BLaER1 treated with 17β-estradiol and CSF1 and Interleukin-3, amounts not matched to agents 10 nM and 100 nM (cell line): ENCODE results near the gene BDH1.
"Not testable (repeated sequence)": the region's sequence is repeated elsewhere in the genome, so short reads cannot be mapped to it uniquely, and the experiment has no call there.

Experiments
- H3K27ac ChIP-seq, 11 experiments: shearing (Covaris generic); formaldehyde crosslinking; 2 replicates each; pipeline ENCODE4 v1.8.1; 2022
- H3K27me3 ChIP-seq, 11 experiments: shearing (Covaris generic); formaldehyde crosslinking; 2 replicates each; pipeline ENCODE4 v1.8.1; 2022
- H3K36me3 ChIP-seq, 11 experiments: shearing (Covaris generic); formaldehyde crosslinking; 2 replicates each; pipeline ENCODE4 v1.8.1; 2022
- H3K4me1 ChIP-seq, 10 experiments: shearing (Covaris generic); formaldehyde crosslinking; 2 replicates each; pipeline ENCODE4 v1.8.1; 2022
- H3K4me2 ChIP-seq, 11 experiments: shearing (Covaris generic); formaldehyde crosslinking; 2 replicates each; pipeline ENCODE4 v1.8.1; 2022
- H3K4me3 ChIP-seq, 10 experiments: shearing (Covaris generic); formaldehyde crosslinking; 2 replicates each; pipeline ENCODE4 v1.8.1; 2022
- H3K9ac ChIP-seq, 11 experiments: shearing (Covaris generic); formaldehyde crosslinking; 2 replicates each; pipeline ENCODE4 v1.8.1; 2022
- H3K9me3 ChIP-seq, 11 experiments: shearing (Covaris generic); formaldehyde crosslinking; replicated peaks in 1 of 11; 2 replicates each; pipeline ENCODE4 v1.8.1; 2022
- H4K20me1 ChIP-seq, 11 experiments: shearing (Covaris generic); formaldehyde crosslinking; 2 replicates each; pipeline ENCODE4 v1.8.1; 2022
- Cebpa-rat ChIP-seq, 11 experiments: shearing (Covaris generic); IDR thresholded peaks; 2 replicates each; pipeline ENCODE4 v1.8.1; 2022

BDH1 gene

GRCh38 chr3:197597335-197597734 is 41.6 kb upstream of the BDH1 start:
- no peak for TF ChIP-seq Cebpa-rat (IDR thresholded peaks at IDR 0.05)
- no peak overlapping the region for H3K27ac ChIP-seq
- H3K36me3 ChIP-seq, result no peaks in the 10 kb centered on the region
- peaks cover 0 to under 1% (median 0%) of the 10 kb centered on the region in 11 experiments; a peak in 4 of 22 replicates for H3K9me3 ChIP-seq
- H4K20me1 ChIP-seq, result peaks cover 0 to 19% (median 0%) of the 10 kb centered on the region in 11 experiments; a peak in 2 of 22 replicates
- peaks cover 24 to 38% (median 33%) of the 10 kb centered on the region in 10 experiments for H3K4me1 ChIP-seq
- no peak overlapping the region for H3K9ac ChIP-seq
- H3K27me3 ChIP-seq, result no peaks in the 10 kb centered on the region
- H3K4me2 ChIP-seq, result no peak overlapping the region
- no peak overlapping the region for H3K4me3 ChIP-seq

- H3K4me1 ChIP-seq, result peaks cover 25 to 43% (median 39%) of the 10 kb centered on the region in 10 experiments
- H3K4me3 ChIP-seq, result no peak overlapping the region
- no peak for TF ChIP-seq Cebpa-rat (IDR thresholded peaks at IDR 0.05)
These were observed 39.9 kb upstream of the BDH1 start for GRCh38 chr3:197595470-197596185.

GRCh38 chr3:197593046-197593380 is 37.2 kb upstream of the BDH1 start:
- Histone ChIP-seq H3K9me3 (no peaks in the 10 kb centered on the region), H3K27ac (peak overlapping the region in 1 of 11 experiments; percentile 53; a peak in 1 of 22 replicates), H3K36me3 (no peaks in the 10 kb centered on the region), H3K9ac (no peak overlapping the region), H4K20me1 (no peaks in the 10 kb centered on the region), H3K27me3 (no peaks in the 10 kb centered on the region), H3K4me2 (peak overlapping the region; percentile 47 to 81 (median 65); a peak in 21 of 22 replicates), H3K4me1 (peaks cover 10 to 24% (median 18%) of the 10 kb centered on the region in 10 experiments), H3K4me3 (no peak overlapping the region)
- no peak for TF ChIP-seq Cebpa-rat (IDR thresholded peaks at IDR 0.05)

More at GRCh38 chr3:197595470-197596185, 39.9 kb upstream of the BDH1 start:
- Histone ChIP-seq H4K20me1 (peaks cover 0 to 14% (median 0%) of the 10 kb centered on the region in 11 experiments; a peak in 2 of 22 replicates), H3K4me2 (no peak overlapping the region), H3K9me3 (no peaks in the 10 kb centered on the region), H3K27ac (no peak overlapping the region), H3K9ac (no peak overlapping the region), H3K36me3 (no peaks in the 10 kb centered on the region), H3K27me3 (no peaks in the 10 kb centered on the region)

GRCh38 chr3:197592361-197593045 is 36.7 kb upstream of the BDH1 start:
- H3K4me3 ChIP-seq, result no peak overlapping the region
- no peak for TF ChIP-seq Cebpa-rat (IDR thresholded peaks at IDR 0.05)
- no peaks in the 10 kb centered on the region for H3K27me3 ChIP-seq
- no peaks in the 10 kb centered on the region for H3K9me3 ChIP-seq
- H3K4me1 ChIP-seq, result peaks cover 11 to 24% (median 18%) of the 10 kb centered on the region in 10 experiments
- no peaks in the 10 kb centered on the region for H4K20me1 ChIP-seq
- H3K4me2 ChIP-seq, result peak overlapping the region; percentile 47 to 81 (median 65)
- peak overlapping the region in 3 of 11 experiments; percentile 11 to 53 (median 18); a peak in 2 of 22 replicates for H3K27ac ChIP-seq
- no peak overlapping the region for H3K9ac ChIP-seq
- no peaks in the 10 kb centered on the region for H3K36me3 ChIP-seq

GRCh38 chr3:197591816-197592215 is 36.0 kb upstream of the BDH1 start:
- no peaks in the 10 kb centered on the region for H3K9me3 ChIP-seq
- H3K9ac ChIP-seq, result no peak overlapping the region
- no peak overlapping the region for H3K27ac ChIP-seq
- H4K20me1 ChIP-seq, result no peaks in the 10 kb centered on the region
- no peak overlapping the region for H3K4me3 ChIP-seq
- H3K36me3 ChIP-seq, result no peaks in the 10 kb centered on the region
- no peak for TF ChIP-seq Cebpa-rat (IDR thresholded peaks at IDR 0.05)
- peak overlapping the region in 10 of 11 experiments; percentile 50 to 81 (median 67); a peak in 19 of 22 replicates for H3K4me2 ChIP-seq
- peaks cover 17 to 24% (median 18%) of the 10 kb centered on the region in 10 experiments for H3K4me1 ChIP-seq
- H3K27me3 ChIP-seq, result no peaks in the 10 kb centered on the region

- H3K27ac ChIP-seq, result no peak overlapping the region
- TF ChIP-seq Cebpa-rat (IDR thresholded peaks at IDR 0.05), result no peak
- no peaks in the 10 kb centered on the region for H3K36me3 ChIP-seq
- H3K27me3 ChIP-seq, result no peaks in the 10 kb centered on the region
- H3K9me3 ChIP-seq, result no peaks in the 10 kb centered on the region
- no peak overlapping the region for H3K4me3 ChIP-seq
- H3K4me1 ChIP-seq, result peaks cover 17 to 24% (median 19%) of the 10 kb centered on the region in 10 experiments
- H4K20me1 ChIP-seq, result no peaks in the 10 kb centered on the region
- H3K9ac ChIP-seq, result no peak overlapping the region
- no peak overlapping the region for H3K4me2 ChIP-seq
These were observed 34.7 kb upstream of the BDH1 start for GRCh38 chr3:197590313-197590962.

- H3K9ac ChIP-seq, result no peak overlapping the region
- no peak overlapping the region for H3K4me3 ChIP-seq
- no peaks in the 10 kb centered on the region for H3K27me3 ChIP-seq
- H4K20me1 ChIP-seq, result no peaks in the 10 kb centered on the region
- no peaks in the 10 kb centered on the region for H3K9me3 ChIP-seq
- no peak for TF ChIP-seq Cebpa-rat (IDR thresholded peaks at IDR 0.05)
- H3K36me3 ChIP-seq, result no peaks in the 10 kb centered on the region
- no peak overlapping the region for H3K4me2 ChIP-seq
- H3K4me1 ChIP-seq, result peaks cover 17 to 24% (median 19%) of the 10 kb centered on the region in 10 experiments
- H3K27ac ChIP-seq, result no peak overlapping the region
These were observed 33.8 kb upstream of the BDH1 start for GRCh38 chr3:197589545-197589944.

GRCh38 chr3:197586768-197587167 is 31.0 kb upstream of the BDH1 start:
- H3K4me3 ChIP-seq, H4K20me1 ChIP-seq, H3K9me3 ChIP-seq, H3K9ac ChIP-seq, H3K27me3 ChIP-seq, H3K36me3 ChIP-seq, H3K27ac ChIP-seq: not testable (repeated sequence)
- Histone ChIP-seq H3K4me2 (peak overlapping the region in 1 of 11 experiments; percentile 17; a peak in 1 of 22 replicates), H3K4me1 (peaks cover 4 to 11% (median 6%) of the 10 kb centered on the region in 10 experiments; a peak in 18 of 20 replicates)

- no peak overlapping the region for H3K4me2 ChIP-seq
- TF ChIP-seq Cebpa-rat (IDR thresholded peaks at IDR 0.05), result no peak
- no peaks in the 10 kb centered on the region for H3K9me3 ChIP-seq
- no peaks in the 10 kb centered on the region for H3K27me3 ChIP-seq
- H3K27ac ChIP-seq, result no peak overlapping the region
- no peaks in the 10 kb centered on the region for H4K20me1 ChIP-seq
- H3K9ac ChIP-seq, result no peak overlapping the region
- no peaks in the 10 kb centered on the region for H3K36me3 ChIP-seq
- H3K4me3 ChIP-seq, result no peak overlapping the region
- H3K4me1 ChIP-seq, result peaks cover 0 to 10% (median under 1%) of the 10 kb centered on the region in 10 experiments; a peak in 8 of 20 replicates
These were observed 30.4 kb upstream of the BDH1 start for GRCh38 chr3:197586181-197586580.
